HG02840 (cell line): ENCODE measurements around the gene DMD.

Experiments
- ATAC-seq: cut with Tn5 transposase; IDR thresholded peaks from one replicate; pipeline ENCODE4 v1.9.1; 2021; ENCODE audit warnings: mild to moderate bottlenecking, moderate library complexity, moderate number of reproducible peaks; ENCODE audit not compliant: unreplicated experiment, low FRiP score

Gene DMD

GRCh38 chrX:31580227-31580626, 1631.1 kb downstream of the DMD start:
- ATAC-seq = no peak

DNA sequence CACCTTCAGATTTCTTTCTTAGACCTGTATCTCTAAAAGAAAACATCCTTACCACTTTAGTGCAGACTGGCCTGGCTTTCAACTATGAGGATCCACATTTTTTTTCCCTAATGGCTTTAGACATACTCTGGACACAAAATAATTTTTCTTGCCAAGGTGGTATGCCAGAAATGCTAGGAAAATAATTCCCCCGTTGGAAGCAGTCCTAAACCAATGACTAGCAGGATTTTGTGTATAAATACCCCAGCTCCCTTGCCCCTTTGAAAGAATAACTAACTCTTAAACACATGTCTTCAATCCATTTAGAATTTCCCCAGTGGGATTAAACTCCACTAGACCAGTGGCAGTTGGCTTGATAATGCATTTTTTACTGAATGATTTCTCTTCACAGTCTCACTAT, 1639.0 kb downstream of the DMD start:
- ATAC-seq = no peak

GRCh38 chrX:31570658-31571057, 1640.7 kb downstream of the DMD start:
- ATAC-seq = no peak

DNA sequence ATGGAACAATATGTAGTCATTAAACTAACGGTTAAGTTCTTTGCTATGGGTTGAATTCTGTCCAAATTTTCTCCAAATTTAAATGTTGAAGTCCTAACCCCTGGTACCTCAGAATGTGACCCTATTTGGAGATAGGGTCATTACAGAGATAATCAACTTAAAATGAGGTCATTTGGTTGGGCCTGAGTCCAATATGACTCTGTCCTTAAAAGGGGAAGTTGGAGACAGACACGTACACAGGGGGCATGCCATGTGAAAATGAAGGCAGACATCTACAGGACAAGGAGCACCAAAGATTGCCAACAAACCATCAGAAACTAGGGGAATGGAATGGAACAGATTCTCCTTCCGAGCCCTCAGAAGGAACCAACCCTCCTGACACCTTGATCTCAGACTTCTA, 1647.6 kb downstream of the DMD start:
- ATAC-seq = no peak

DNA sequence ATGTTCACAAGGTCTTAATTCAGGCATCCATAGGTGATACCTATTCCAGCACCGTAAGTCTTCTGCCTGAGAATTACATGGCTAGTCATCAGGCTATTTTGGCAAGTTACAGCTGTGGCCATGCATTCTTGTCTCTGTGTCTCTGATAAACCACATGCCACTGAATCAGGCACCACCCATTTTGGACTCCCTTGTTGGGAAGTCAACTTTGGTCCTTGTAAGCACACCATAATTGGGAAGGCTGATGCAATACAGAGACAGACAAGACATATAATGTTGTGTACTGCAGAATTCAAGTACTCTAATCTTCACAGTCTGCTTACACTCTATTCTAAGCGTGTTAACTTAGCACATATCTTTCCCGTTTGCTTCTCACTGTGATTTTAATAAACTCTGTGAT, 1655.8 kb downstream of the DMD start:
- ATAC-seq = no peak

DNA sequence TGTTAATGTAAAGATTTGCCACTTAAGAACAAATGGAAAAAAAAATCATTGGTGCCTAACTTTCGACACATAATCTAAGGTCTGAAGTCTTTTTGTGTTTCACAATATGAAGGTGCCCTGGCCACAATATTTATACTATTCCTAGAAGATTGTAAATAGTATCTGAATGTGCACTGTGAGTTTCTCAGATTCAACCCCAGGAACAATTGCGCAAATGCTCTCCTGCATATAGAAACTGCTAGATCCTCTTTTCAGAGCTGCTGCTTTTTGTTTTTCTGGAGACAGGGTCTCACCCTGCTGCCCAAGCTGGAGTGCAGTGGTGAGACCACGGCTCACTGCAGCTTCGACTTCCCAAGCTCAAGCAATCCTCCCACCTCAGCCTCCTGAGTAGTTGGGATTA, 1659.4 kb downstream of the DMD start:
- ATAC-seq = no peak

DNA sequence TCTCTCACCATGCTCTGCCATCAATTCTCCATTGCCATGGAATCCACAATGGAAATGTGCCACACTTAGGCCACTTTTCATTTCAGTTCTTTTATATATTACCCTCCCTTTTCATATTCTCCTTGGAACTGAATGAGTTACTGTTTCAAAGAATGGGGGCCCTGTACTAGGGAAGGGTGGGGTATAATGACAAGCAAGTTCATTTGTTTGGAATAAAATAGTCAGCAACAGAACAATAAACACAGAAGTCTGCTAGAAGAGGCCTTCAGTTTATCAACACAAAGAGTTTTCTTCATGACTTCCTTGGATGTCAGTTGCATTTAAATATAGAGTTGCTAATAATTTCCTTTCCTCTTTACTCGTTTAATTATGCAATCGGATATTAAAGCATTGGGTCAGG, 1661.2 kb downstream of the DMD start:
- ATAC-seq = no peak

GRCh38 chrX:31547816-31548215, 1663.5 kb downstream of the DMD start:
- ATAC-seq = no peak

DNA sequence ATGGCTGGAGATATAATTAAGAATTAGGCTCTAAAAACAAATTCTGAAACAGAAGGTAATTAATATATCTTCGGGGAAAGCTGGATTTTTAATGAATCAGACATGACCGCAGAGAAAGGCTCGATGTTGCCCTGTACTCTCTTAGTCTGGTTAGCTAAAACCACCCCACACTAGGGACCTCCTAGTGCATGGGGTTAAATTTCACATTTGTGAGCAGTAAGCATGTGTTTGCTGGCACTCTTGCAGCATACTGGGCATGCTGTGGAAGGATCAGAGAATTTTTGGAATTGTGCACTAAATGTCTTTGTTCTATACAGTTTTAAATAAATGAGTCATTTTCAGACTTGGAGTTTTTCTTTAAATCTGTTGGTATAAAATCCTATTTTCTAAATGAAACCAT, 1663.9 kb downstream of the DMD start:
- ATAC-seq = no peak

DNA sequence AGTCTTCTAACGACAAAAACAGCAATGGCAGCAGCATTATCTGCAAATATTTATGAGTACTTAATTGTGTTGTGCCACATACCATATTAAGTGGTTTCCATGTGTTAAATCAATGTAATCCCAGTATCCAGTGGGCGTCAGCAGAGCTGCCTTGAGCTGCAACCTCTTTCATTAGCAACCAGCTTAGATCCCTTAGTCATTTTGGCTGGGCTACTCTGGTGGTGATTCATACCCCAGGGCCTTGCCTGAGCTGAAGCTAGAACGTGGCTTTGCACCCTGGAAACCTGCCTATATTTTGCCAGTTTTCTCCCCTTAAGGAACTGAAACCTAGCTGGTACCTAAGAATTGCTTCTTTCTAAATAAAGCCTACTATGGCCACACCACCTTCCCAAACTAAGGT, 1665.2 kb downstream of the DMD start:
- ATAC-seq = no peak

DNA sequence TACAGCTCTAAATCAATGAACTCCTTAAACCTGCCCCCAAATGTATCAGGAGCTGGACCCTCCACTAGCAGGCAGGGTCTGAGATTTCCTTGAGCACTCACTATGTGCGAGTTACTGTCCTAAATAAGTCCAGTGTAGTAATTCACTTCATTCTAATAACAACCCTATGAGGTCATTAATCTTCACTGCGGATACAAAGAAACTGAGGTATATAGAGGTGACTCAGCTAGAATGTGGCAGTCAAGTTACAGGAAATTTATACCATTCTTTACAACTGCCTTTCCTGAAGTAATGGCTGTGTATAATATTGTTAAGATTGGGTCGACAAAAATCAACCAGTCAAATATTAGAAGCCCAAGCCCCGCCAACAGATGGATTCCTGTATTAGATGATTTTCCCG, 1665.6 kb downstream of the DMD start:
- ATAC-seq = no peak

DNA sequence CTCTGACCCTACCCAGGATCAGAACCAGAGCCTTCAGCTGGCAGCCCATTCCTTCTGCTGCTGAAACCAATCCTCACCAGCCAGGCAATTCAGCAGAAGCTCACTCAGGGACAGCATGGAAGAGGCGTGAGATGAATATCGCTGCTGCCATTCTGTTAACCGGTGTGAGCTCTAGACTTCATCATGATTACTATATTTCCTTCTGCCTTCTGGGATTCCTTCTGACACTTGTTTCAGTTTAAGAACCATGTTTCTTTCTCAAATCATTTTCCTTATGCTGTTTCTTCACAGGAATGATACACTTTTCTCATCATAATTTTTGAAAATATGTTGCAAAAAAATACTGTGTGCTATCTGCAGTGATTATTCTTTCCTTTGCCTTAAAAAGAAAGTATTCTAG, 1666.2 kb downstream of the DMD start:
- no peak for ATAC-seq

- no peak for ATAC-seq
Observed at GRCh38 chrX:31543634-31544033, 1667.7 kb downstream of the DMD start.

GRCh38 chrX:31542566-31542965, 1668.8 kb downstream of the DMD start:
- ATAC-seq = no peak

GRCh38 chrX:31540313-31540712, 1671.0 kb downstream of the DMD start:
- no peak for ATAC-seq

DNA sequence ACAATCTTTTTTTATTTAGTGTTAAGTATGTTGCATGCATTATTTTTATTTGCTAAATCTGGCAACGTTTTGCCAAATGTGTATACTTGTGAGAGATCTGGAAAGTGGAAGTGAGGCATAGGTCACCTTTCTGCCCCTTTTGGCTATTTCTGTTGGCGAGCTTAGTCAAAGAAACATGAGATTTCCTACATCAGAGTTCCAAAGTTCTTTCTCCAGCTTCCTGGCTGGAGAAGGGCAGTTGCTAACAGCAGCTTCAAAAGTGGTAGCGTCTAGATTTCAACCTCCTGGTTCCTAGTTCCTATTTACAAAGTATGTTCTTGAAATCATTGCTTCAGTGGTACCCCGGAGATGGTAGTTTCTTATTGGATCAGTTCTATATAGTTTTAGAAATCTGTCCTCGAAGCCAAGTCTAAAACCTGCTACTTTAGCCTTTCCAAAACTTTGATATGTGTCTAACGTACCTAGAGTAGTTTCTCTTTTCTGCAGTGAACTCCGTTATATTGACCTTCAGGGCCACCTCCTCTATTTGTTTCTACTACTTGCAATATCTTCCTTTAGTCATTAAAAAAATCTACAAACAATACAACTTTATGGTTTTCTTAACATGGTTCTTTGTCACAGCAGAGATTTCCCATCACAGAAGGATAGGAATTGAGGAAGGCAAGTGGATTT, 1683.8 kb downstream of the DMD start:
- ATAC-seq = no peak

GRCh38 chrX:31523884-31524536, 1687.3 kb downstream of the DMD start:
- no peak for ATAC-seq

GRCh38 chrX:31522760-31523159, 1688.6 kb downstream of the DMD start:
- no peak for ATAC-seq

GRCh38 chrX:31521941-31522340, 1689.4 kb downstream of the DMD start:
- no peak for ATAC-seq

DNA sequence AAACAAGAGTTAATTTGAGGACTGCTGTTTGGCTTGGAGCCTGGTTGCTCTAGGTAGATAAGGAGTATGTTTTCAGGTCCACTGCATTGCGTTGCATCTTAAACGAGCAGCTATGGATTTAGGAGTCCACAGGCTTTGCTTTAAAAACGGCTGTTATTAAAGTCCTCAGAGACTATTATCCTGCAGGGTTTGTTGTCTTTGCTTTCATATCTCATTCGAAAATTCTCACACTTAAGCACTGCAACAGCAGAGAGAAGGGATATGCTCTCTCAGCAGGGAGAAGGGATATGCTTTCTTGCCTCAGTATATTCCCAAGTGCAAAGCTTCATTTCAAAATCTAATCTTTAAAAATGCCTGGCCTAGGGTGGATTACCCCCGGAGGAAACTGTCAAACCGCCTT, 1694.8 kb downstream of the DMD start:
- no peak for ATAC-seq

DNA sequence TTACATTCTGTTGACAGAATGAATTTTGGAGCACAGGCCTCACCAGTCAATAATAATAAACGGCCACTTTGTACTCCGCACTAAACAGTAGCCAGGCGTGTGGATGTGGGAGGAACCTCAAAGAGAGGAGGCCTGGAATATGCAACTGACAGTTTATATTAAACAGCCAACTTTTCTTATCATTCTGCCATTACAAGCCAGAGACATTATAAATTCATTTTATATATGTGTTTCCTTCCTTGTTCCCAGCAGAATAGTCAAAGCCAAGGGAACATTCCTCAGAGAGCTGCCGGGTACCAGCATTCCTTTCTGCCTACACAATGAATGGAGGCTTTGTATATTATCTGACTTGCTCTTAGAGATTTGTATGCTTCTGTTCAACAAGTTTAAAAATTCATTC, 1703.0 kb downstream of the DMD start:
- ATAC-seq = no peak

GRCh38 chrX:31506928-31507327, 1704.4 kb downstream of the DMD start:
- ATAC-seq = no peak

- no peak for ATAC-seq
Observed at GRCh38 chrX:31506360-31506759, 1705.0 kb downstream of the DMD start.
